HepG2 (cell line): ENCODE results near the gene TRAIP.

Source experiments
- GABPA ChIP-seq, 2 experiments: IDR thresholded peaks; 2 replicates each; pipeline ENCODE4 v1.6.1; 2011 to 2016; ENCODE audit warnings: low read depth in 2 of 2, low read length in 1 of 2, missing biosample characterization in 1 of 2, missing genetic modification characterization in 1 of 2
- RAD21 ChIP-seq: fragments of 450-650 bp; formaldehyde crosslinking; IDR thresholded peaks from 2 replicates; pipeline ENCODE4 v1.5.0; 2020; ENCODE audit warnings: mild to moderate bottlenecking
- SUZ12 ChIP-seq: fragments of 150-350 bp; IDR thresholded peaks from 2 replicates; pipeline ENCODE4 v1.6.1; 2014; ENCODE audit warnings: low read depth, low read length
- TMF1 ChIP-seq: sonication (generic); formaldehyde crosslinking; IDR thresholded peaks from 2 replicates; pipeline ENCODE4 v1.8.1; 2022; ENCODE audit warnings: low read depth, missing genetic modification reagents
- ZBTB1 ChIP-seq: sonication (generic); formaldehyde crosslinking; IDR thresholded peaks from 2 replicates; pipeline ENCODE4 v1.4.0; 2020; ENCODE audit warnings: missing genetic modification reagents, borderline replicate concordance
- TF ChIP-seq, protein P1 (sequence below): sonication (generic); formaldehyde crosslinking; IDR thresholded peaks from 2 replicates; pipeline ENCODE4 v1.5.0; 2020; ENCODE audit warnings: missing genetic modification reagents
- TF ChIP-seq, protein P2 (sequence below): sonication (generic); formaldehyde crosslinking; IDR thresholded peaks from 2 replicates; pipeline ENCODE4 v1.5.1; 2020; ENCODE audit warnings: mild to moderate bottlenecking, missing genetic modification reagents, moderate library complexity
- TF ChIP-seq, protein P3 (sequence below), 2 experiments: sonication (generic) in 1 of 2; formaldehyde crosslinking in 1 of 2; IDR thresholded peaks; 2 replicates each; pipeline versions ENCODE4 v1.5.1 to v1.6.1; 2011 to 2020; ENCODE audit warnings: borderline replicate concordance in 1 of 2, low read depth in 1 of 2, low read length in 1 of 2, mild to moderate bottlenecking in 1 of 2, missing genetic modification reagents in 1 of 2, moderate library complexity in 1 of 2
- TF ChIP-seq, protein P4 (sequence below): sonication (generic); formaldehyde crosslinking; IDR thresholded peaks from 2 replicates; pipeline ENCODE4 v1.4.0; 2020; ENCODE audit warnings: mild to moderate bottlenecking, missing genetic modification reagents, borderline replicate concordance

DNA sequence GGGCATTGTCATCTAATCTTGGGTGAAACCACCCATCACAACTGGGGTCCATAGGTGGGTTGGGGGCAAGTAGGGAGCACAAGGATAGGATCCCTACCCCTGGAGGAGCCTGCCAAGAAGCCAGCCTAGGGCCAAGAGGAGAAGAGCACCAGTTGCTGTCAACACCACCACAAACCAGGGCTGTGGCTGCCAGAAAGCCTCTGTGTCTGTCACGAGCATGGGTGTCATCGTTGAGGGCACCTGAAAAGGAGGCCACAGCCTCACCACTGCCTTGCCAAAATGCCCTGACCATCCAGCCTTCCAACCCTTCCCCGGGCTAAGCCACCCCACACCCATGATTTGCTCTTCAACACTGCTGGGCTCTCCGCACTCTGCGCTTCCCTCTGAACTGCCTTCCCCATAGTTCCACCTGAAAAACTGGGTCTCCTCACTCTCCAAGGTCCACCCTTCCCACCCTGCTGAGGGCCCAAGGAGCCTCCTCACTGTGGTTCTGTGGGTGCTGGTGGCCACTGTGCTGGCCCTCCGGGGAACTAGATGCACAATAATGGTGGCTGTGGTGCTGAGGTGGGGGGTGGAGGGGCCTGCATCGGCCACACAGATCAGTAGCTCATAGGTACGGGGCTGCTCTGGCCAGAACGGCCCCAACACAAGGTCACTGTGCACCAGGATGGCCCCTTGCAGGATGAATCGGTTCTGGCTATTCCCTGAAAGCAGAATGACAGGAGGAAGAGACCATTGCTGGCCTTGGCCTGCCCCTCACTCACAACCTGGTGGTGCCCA is 63.8 kb downstream of the TRAIP start:
- TF ChIP-seq, protein P1, sequence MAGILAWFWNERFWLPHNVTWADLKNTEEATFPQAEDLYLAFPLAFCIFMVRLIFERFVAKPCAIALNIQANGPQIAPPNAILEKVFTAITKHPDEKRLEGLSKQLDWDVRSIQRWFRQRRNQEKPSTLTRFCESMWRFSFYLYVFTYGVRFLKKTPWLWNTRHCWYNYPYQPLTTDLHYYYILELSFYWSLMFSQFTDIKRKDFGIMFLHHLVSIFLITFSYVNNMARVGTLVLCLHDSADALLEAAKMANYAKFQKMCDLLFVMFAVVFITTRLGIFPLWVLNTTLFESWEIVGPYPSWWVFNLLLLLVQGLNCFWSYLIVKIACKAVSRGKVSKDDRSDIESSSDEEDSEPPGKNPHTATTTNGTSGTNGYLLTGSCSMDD (CRISPR knock-in tag) = no peak
- TF ChIP-seq, protein P2, sequence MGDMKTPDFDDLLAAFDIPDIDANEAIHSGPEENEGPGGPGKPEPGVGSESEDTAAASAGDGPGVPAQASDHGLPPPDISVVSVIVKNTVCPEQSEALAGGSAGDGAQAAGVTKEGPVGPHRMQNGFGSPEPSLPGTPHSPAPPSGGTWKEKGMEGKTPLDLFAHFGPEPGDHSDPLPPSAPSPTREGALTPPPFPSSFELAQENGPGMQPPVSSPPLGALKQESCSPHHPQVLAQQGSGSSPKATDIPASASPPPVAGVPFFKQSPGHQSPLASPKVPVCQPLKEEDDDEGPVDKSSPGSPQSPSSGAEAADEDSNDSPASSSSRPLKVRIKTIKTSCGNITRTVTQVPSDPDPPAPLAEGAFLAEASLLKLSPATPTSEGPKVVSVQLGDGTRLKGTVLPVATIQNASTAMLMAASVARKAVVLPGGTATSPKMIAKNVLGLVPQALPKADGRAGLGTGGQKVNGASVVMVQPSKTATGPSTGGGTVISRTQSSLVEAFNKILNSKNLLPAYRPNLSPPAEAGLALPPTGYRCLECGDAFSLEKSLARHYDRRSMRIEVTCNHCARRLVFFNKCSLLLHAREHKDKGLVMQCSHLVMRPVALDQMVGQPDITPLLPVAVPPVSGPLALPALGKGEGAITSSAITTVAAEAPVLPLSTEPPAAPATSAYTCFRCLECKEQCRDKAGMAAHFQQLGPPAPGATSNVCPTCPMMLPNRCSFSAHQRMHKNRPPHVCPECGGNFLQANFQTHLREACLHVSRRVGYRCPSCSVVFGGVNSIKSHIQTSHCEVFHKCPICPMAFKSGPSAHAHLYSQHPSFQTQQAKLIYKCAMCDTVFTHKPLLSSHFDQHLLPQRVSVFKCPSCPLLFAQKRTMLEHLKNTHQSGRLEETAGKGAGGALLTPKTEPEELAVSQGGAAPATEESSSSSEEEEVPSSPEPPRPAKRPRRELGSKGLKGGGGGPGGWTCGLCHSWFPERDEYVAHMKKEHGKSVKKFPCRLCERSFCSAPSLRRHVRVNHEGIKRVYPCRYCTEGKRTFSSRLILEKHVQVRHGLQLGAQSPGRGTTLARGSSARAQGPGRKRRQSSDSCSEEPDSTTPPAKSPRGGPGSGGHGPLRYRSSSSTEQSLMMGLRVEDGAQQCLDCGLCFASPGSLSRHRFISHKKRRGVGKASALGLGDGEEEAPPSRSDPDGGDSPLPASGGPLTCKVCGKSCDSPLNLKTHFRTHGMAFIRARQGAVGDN (CRISPR knock-in tag) = no peak
- TF ChIP-seq ZBTB1 (CRISPR knock-in tag) (no peak), GABPA (IDR thresholded peaks at IDR 0.05; ENCODE audit: low read depth, low read length) (no peak), GABPA (CRISPR knock-in tag; IDR thresholded peaks at IDR 0.05; ENCODE audit: low read depth) (no peak), SUZ12 (no peak), TMF1 (CRISPR knock-in tag) (no peak), RAD21 (CRISPR knock-in tag) (no peak)
- TF ChIP-seq, protein P3, sequence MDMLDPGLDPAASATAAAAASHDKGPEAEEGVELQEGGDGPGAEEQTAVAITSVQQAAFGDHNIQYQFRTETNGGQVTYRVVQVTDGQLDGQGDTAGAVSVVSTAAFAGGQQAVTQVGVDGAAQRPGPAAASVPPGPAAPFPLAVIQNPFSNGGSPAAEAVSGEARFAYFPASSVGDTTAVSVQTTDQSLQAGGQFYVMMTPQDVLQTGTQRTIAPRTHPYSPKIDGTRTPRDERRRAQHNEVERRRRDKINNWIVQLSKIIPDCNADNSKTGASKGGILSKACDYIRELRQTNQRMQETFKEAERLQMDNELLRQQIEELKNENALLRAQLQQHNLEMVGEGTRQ (IDR thresholded peaks at IDR 0.05; ENCODE audit: low read depth, low read length) = no peak
- TF ChIP-seq, protein P3 (CRISPR knock-in tag; IDR thresholded peaks at IDR 0.05; ENCODE audit: borderline replicate concordance) = no peak
- TF ChIP-seq, protein P4, sequence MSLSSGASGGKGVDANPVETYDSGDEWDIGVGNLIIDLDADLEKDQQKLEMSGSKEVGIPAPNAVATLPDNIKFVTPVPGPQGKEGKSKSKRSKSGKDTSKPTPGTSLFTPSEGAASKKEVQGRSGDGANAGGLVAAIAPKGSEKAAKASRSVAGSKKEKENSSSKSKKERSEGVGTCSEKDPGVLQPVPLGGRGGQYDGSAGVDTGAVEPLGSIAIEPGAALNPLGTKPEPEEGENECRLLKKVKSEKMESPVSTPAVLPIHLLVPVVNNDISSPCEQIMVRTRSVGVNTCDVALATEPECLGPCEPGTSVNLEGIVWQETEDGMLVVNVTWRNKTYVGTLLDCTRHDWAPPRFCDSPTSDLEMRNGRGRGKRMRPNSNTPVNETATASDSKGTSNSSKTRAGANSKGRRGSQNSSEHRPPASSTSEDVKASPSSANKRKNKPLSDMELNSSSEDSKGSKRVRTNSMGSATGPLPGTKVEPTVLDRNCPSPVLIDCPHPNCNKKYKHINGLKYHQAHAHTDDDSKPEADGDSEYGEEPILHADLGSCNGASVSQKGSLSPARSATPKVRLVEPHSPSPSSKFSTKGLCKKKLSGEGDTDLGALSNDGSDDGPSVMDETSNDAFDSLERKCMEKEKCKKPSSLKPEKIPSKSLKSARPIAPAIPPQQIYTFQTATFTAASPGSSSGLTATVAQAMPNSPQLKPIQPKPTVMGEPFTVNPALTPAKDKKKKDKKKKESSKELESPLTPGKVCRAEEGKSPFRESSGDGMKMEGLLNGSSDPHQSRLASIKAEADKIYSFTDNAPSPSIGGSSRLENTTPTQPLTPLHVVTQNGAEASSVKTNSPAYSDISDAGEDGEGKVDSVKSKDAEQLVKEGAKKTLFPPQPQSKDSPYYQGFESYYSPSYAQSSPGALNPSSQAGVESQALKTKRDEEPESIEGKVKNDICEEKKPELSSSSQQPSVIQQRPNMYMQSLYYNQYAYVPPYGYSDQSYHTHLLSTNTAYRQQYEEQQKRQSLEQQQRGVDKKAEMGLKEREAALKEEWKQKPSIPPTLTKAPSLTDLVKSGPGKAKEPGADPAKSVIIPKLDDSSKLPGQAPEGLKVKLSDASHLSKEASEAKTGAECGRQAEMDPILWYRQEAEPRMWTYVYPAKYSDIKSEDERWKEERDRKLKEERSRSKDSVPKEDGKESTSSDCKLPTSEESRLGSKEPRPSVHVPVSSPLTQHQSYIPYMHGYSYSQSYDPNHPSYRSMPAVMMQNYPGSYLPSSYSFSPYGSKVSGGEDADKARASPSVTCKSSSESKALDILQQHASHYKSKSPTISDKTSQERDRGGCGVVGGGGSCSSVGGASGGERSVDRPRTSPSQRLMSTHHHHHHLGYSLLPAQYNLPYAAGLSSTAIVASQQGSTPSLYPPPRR (CRISPR knock-in tag) = no peak
